B cell (primary cell): ENCODE results near the gene VWA7.

ENCODE experiments used
- CTCF ChIP-seq: fragments of 200-600 bp; IDR thresholded peaks from one replicate; pipeline ENCODE4 v1.8.0; 2022; ENCODE audit warnings: antibody characterized with exemption, mild to moderate bottlenecking
- EZH2 ChIP-seq: IDR thresholded peaks from 2 replicates; pipeline ENCODE4 v1.6.1; 2012; ENCODE audit warnings: borderline replicate concordance, low read depth, mild to moderate bottlenecking, moderate library complexity, low read length; ENCODE audit not compliant: insufficient read depth, poor library complexity, severe bottlenecking

GRCh38 chr6:31732029-31732428 is 45.1 kb downstream of the VWA7 start:
- TF ChIP-seq CTCF (no peak), EZH2 (no peak)
